Chondrocyte (in vitro differentiated cells): ENCODE measurements around the gene PRCD. TPM values are rescaled to one million over a fixed set of nuclear protein-coding genes. Genes with fewer than 3 reads are reported as not detected.

Experiments used
- DNase-seq: peaks from one replicate; pipeline ENCODE4 v3.0.0; 2021; ENCODE audit warnings: mixed read lengths, low spot score
- H3K27ac Mint-ChIP-seq: one replicate; pipeline ENCODE4 v1.8.0; 2021; ENCODE audit warnings: mild to moderate bottlenecking, moderate library complexity, mixed read lengths; ENCODE audit not compliant: unreplicated experiment
- H3K27me3 Mint-ChIP-seq: 2 replicates; pipeline ENCODE4 v1.8.0; 2021; ENCODE audit warnings: low read depth, mixed read lengths
- H3K36me3 Mint-ChIP-seq: 2 replicates; pipeline ENCODE4 v1.8.0; 2021; ENCODE audit warnings: low read depth, mixed read lengths
- H3K4me1 Mint-ChIP-seq: 2 replicates; pipeline ENCODE4 v1.8.0; 2021; ENCODE audit warnings: low read depth, mild to moderate bottlenecking, mixed read lengths
- H3K4me3 Mint-ChIP-seq: one replicate; pipeline ENCODE4 v1.8.0; 2021; ENCODE audit warnings: mild to moderate bottlenecking, moderate library complexity, mixed read lengths; ENCODE audit not compliant: unreplicated experiment
- H3K9me3 Mint-ChIP-seq: 2 replicates; pipeline ENCODE4 v1.8.0; 2021; ENCODE audit warnings: low read depth, mixed read lengths
- total RNA-seq: library from RNA; stranded (reverse); gene quantifications from 3 replicates; pipeline ENCODE4 v1.2.1, GENCODE V29; 2021
- TF ChIP-seq, protein P1 (sequence below): fragments of 200-600 bp; sonication (generic); IDR thresholded peaks from 2 replicates; pipeline ENCODE4 v1.5.0; 2021; ENCODE audit warnings: antibody characterized with exemption, mild to moderate bottlenecking, moderate library complexity

The PRCD gene
- total RNA-seq, 1 donor from 2014 or later, result 0.55 TPM

DNA sequence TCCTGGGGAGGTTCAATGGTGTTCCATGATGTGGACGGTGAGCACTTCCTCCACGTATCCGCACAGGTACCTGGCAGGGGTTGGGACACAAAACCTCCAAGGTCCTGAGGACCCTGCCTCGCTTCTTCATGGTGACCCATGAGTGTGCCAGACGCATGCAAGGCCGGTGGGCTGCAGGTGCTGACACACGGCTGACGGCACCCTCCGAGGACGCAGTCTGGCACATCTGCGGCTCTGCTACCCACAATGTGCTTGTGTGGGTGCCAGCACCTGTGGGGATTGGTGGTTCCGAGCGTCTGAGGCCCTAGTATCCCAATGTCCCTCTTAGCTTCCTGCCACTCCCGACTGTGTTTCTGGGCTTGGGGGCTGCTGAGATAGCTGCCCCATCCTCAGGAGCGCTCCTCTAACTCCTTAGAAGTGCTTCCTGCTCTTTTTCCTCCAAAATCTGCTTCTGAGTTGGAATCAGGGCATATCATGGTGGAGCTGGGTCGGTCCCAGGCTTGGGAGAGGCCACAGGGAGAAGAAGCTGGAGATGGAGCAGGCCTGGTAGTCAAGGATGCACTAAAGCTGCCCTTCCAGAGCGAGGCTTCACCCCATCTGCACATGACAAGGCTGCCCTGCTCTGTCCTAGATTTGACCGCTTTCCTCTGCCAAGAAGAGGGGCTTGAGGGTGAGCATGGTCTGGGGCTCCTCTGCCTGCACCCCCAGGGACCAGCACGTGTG is 3.9 kb upstream of the PRCD start:
- H3K27ac Mint-ChIP-seq, result no peak overlapping the region
- no peaks in the 10 kb centered on the region for H3K36me3 Mint-ChIP-seq
- TF ChIP-seq, protein P1, sequence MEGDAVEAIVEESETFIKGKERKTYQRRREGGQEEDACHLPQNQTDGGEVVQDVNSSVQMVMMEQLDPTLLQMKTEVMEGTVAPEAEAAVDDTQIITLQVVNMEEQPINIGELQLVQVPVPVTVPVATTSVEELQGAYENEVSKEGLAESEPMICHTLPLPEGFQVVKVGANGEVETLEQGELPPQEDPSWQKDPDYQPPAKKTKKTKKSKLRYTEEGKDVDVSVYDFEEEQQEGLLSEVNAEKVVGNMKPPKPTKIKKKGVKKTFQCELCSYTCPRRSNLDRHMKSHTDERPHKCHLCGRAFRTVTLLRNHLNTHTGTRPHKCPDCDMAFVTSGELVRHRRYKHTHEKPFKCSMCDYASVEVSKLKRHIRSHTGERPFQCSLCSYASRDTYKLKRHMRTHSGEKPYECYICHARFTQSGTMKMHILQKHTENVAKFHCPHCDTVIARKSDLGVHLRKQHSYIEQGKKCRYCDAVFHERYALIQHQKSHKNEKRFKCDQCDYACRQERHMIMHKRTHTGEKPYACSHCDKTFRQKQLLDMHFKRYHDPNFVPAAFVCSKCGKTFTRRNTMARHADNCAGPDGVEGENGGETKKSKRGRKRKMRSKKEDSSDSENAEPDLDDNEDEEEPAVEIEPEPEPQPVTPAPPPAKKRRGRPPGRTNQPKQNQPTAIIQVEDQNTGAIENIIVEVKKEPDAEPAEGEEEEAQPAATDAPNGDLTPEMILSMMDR, result no peak
- no peak for DNase-seq
- no peaks in the 10 kb centered on the region for H3K9me3 Mint-ChIP-seq
- no peaks in the 10 kb centered on the region for H3K27me3 Mint-ChIP-seq
- no peak overlapping the region for H3K4me3 Mint-ChIP-seq
- peaks cover 11% of the 10 kb centered on the region for H3K4me1 Mint-ChIP-seq

DNA sequence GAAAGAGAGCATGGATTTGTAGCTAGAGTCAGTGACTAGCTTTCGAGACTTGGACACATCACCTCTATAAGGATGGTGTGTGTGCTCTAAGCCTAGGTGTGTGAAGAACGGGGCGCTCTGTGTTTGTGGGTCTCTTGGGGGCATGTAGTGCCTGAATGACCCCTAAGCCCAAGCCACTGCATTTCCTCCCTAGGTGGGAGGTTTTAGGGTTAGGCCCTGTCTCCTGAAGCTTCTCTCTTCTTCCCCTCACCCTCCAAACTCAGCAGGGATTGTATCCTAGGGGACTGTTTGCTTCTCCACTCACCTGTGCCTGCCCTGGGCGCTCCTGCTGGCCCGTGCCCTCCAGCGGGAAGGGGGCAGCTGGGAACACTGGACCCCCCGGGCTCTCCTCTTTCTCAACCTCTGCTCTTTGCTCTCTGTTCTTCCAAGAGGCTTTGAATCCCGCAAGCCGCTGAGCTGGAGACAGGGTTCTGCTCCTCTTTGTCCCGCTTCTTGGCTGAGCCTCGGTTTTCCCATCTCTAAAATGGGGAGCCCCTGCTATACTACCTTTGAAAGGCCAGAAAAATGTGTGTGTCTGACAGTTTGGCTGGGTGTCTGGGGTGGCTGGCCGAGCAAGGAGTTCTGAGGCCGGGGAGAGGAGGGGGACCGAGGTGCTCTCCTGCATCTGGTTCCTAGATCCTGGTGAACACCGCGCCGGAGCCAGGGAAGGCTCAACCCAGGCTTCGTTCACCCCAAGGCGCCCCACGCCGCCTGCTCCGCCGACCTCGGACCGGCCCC is 3.1 kb upstream of the PRCD start:
- Mint-ChIP-seq H3K4me1 (peaks cover 14% of the 10 kb centered on the region), H3K4me3 (peak overlapping the region; percentile 9), H3K27ac (no peak overlapping the region), H3K36me3 (no peaks in the 10 kb centered on the region), H3K27me3 (no peaks in the 10 kb centered on the region), H3K9me3 (no peaks in the 10 kb centered on the region)
- TF ChIP-seq, protein P1, result no peak
- peak; percentile 75 for DNase-seq

DNA sequence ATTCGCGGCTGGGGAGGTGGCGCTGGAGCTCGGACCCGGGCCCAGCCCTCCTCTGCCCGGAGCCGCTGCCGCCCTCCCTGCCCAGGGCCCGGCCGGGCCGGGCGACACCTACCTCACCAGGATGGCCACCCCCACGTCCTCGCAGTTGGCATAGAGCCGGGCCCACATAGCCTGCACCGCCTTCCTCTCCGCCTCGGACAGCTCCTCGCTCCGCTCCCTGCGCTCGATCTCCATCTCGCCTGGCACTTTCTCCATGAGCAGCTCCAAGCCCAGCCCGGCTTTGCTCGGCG is 2.6 kb upstream of the PRCD start:
- Mint-ChIP-seq H3K4me3 (peak overlapping the region; percentile 53), H3K4me1 (peaks cover 10% of the 10 kb centered on the region)
- peak; percentile 79 for DNase-seq

DNA sequence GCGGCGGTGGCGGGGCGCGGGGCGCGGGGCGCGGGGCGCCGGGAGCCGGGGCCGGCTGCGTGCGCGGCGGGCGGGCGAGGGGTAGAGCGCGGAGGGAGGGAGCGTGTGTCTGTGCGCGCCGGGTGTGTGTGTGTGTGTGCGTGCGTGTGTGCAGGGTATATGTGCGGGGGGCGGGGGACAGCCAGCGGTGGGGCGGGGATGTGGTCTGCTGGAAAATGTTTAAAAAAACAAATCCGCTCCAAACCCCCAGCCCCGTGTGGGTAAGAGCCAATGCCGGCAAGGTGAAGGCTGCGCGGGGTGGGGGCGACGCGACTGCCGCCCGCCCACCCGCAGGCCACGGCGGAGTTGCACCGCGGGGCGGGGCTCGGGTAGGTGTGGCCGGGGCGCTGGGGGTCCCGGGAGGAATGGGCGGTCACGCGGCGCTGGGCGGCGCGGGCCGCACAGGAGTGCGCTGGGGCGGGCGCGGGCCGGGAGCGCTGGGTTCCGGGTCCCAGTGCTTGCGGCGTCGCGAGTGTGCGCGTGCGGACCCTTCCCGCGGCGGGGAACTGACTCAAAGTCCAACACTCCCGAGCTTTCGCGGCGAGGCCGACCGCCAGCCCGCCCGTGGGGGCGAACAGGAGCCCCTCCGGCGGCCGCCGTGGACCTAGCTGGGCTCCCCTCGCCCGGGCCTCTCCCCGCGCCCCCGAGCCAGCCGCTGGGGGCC is 2.1 kb upstream of the PRCD start, which contains the start of gene CYGB:
CYGB (minus strand) TSS at position 132 of the 703 bp plus-strand sequence. CDS start 167 bp downstream, outside the sequence.
- no peak within 1 kb of the TSS for H3K27ac Mint-ChIP-seq
- no peaks in the 10 kb centered on the region for H3K27me3 Mint-ChIP-seq
- peak within 1 kb of the TSS; percentile 53 for H3K4me3 Mint-ChIP-seq

More for the DNA sequence above, 2.6 kb upstream of the PRCD start:
- Mint-ChIP-seq H3K27ac (no peak overlapping the region), H3K9me3 (no peaks in the 10 kb centered on the region), H3K27me3 (no peaks in the 10 kb centered on the region), H3K36me3 (no peaks in the 10 kb centered on the region)
- TF ChIP-seq, protein P1, result no peak

More for the DNA sequence above, 2.1 kb upstream of the PRCD start, which contains the start of gene CYGB:
- peak; percentile 78 for DNase-seq
- H3K9me3 Mint-ChIP-seq, result no peaks in the 10 kb centered on the region
- no peaks in the 10 kb centered on the region for H3K36me3 Mint-ChIP-seq
- TF ChIP-seq, protein P1, result no peak
- peaks cover 10% of the 10 kb centered on the region for H3K4me1 Mint-ChIP-seq
